D721Med (cell line): ENCODE measurements around the gene NOP53.

Experiments
- DNase-seq: peaks from one replicate; pipeline ENCODE4 v3.0.0; 2011; ENCODE audit warnings: low spot score; ENCODE audit not compliant: insufficient read length
- FAIRE-seq: peaks from 2 replicates; lab custom pipeline; 2011; peaks lifted over from hg19 to GRCh38; lab: Jason Lieb, UNC
- TF ChIP-seq, protein P1 (sequence below): IDR thresholded peaks from 2 replicates; pipeline ENCODE4 v1.5.1; 2012; ENCODE audit warnings: mild to moderate bottlenecking, control low read depth; ENCODE audit not compliant: insufficient read depth; ENCODE audit errors: missing control alignments

NOP53 gene

DNA sequence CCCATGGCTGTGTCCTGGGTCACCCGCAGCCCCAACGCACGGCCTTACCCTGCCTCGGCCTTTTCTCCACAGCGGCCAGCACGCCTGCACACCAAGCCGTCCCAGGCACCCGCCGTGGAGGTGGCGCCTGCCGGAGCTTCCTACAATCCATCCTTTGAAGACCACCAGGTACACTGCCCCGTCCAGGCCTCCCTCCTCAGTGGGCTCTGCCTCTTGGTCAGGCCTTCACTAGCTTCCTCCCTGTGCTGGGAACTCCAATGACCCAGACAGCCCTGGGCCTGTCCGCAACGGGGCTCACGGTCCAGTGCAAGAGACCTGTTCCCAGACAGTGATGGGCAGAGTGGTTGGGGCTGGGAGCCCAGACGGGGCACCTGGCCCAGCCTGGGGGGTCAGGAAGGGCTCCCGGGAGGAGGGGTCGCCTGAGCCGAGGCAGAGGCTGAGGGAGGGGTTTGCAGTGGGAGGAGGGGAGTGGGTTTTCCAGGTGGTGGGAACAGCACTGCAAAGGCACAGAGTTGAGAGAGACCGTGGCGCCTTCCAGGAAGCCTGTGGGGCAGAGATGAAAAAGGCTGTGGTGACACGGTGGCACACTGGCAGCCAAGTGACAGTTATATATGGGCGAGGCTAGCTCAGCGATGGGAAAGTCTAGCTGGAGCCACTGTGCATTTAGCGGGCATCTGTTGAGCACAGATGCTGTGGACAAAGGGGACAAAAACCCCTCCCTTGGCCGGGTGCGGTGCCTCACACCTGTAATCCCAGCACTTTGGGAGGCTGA lies 7.3 kb downstream of the NOP53 start:
- TF ChIP-seq, protein P1, sequence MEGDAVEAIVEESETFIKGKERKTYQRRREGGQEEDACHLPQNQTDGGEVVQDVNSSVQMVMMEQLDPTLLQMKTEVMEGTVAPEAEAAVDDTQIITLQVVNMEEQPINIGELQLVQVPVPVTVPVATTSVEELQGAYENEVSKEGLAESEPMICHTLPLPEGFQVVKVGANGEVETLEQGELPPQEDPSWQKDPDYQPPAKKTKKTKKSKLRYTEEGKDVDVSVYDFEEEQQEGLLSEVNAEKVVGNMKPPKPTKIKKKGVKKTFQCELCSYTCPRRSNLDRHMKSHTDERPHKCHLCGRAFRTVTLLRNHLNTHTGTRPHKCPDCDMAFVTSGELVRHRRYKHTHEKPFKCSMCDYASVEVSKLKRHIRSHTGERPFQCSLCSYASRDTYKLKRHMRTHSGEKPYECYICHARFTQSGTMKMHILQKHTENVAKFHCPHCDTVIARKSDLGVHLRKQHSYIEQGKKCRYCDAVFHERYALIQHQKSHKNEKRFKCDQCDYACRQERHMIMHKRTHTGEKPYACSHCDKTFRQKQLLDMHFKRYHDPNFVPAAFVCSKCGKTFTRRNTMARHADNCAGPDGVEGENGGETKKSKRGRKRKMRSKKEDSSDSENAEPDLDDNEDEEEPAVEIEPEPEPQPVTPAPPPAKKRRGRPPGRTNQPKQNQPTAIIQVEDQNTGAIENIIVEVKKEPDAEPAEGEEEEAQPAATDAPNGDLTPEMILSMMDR: no peak
- FAIRE-seq (no peak), DNase-seq (no peak)

- FAIRE-seq (no peak), DNase-seq (no peak)
- TF ChIP-seq, protein P1: no peak
Observed at GRCh38 chr19:47754206-47755064, 9.1 kb downstream of the NOP53 start.

- FAIRE-seq (no peak), DNase-seq (no peak)
- TF ChIP-seq, protein P1: no peak
Observed at GRCh38 chr19:47755065-47755761, 9.9 kb downstream of the NOP53 start.

DNA sequence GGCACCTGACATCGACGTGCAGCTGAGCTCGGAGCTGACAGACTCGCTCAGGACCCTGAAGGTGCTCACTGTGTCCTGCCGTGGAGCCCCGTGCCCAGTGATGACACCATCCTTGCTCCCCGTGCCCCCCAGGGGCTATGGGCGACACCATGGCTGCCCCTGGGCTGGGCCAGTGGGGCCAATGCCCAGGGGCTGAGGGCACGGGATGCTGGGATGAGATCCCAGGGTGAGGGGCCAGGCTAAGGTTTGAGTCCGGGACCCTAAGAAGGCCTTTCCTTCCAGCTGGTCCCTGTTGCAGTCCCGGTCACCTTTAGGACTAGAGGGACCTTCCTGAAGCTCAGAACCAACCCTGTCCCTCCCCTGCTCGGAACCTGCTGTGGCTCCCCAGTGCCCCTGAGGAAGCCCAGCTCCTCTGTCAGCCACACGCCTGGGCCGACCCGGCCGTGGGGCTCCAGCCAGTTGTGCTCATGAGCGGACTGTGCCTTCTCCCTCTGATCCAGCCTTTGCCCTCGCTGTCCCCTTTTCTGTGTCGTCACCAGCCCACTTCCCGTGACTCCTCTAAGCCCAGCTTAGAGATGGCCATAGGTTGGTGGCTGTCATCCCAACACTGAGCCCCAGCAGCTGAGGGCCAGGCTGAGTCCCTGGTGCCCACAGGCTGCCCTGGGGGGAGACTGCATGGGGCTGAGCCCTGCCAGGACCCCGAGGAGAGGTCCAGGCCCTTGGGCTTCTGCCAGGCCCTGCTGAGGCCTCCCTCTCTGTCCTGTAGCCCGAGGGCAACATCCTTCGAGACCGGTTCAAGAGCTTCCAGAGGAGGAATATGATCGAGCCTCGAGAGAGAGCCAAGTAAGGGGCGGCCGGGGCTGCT lies 10.6 kb downstream of the NOP53 start:
- FAIRE-seq (no peak), DNase-seq (no peak)
- TF ChIP-seq, protein P1: no peak

GRCh38 chr19:47756627-47756929 lies 11.2 kb downstream of the NOP53 start:
- FAIRE-seq: no peak
- DNase-seq: no peak
- TF ChIP-seq, protein P1: no peak

DNA sequence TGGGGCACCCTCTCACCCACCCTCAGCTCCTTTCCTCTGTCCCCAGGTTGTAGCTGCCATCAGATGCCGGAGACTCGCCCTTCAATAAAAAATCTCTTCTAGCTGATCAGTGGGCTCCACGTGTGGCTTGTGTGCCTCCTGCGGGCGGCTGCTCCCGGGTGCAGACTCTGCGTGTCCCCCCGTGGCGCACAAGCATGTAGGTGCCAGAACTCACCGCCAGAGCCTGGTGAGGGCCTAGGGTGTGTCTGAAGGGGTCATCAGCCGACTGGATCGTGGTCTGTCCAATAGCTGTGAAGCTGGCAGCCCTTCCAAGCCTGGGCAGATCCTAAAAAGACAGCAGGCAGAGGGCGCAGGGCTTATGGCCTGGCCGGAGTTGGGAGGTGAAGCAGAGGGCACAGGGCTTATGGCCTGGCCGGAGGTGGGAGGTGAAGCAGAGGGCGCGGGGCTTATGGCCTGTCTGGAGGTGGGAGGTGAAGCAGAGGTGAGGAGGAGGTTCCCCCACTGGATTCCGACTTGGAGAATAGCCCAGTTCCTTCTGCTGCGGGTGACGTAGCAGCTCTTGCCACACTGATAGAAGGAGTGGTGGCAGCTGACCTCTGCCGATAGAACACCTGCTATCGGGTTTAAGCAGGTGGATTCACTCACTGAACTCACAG lies 11.7 kb downstream of the NOP53 start:
- FAIRE-seq (no peak), DNase-seq (no peak)
- TF ChIP-seq, protein P1: no peak
